Transverse colon (tissue), 4 donors: ENCODE results near the gene KMT2D. TPM values are rescaled to one million over a fixed set of nuclear protein-coding genes. Genes with fewer than 3 reads are reported as not detected.

ENCODE experiments used
- DNase-seq: peaks from one replicate; pipeline ENCODE4 v3.0.0-alpha.2; 2019
- H3K27ac ChIP-seq, 4 donors: fragments of 200-600 bp; sonication (generic); 2 replicates each; pipeline ENCODE4 v1.5.1; 2016 to 2018; ENCODE audit warnings: inconsistent platforms in 4 of 4
- H3K27me3 ChIP-seq: fragments of 200-600 bp; sonication (generic); 2 replicates; pipeline ENCODE4 v1.5.1; 2017; ENCODE audit warnings: inconsistent platforms
- H3K36me3 ChIP-seq, 4 donors: fragments of 200-600 bp; sonication (generic); 2 replicates each; pipeline ENCODE4 v1.5.1; 2017 to 2019; ENCODE audit warnings: inconsistent platforms in 4 of 4
- H3K4me1 ChIP-seq, 4 donors: fragments of 200-600 bp; sonication (generic); 2 replicates each; pipeline ENCODE4 v1.5.1; 2017 to 2020; ENCODE audit warnings: inconsistent platforms in 4 of 4
- H3K4me3 ChIP-seq, 4 donors: fragments of 200-600 bp; sonication (generic); 1 replicate in 1 of 4; 2 replicates in 3 of 4; pipeline versions ENCODE4 v1.5.1 to v1.6.1; 2017 to 2019; ENCODE audit warnings: inconsistent platforms in 4 of 4
- H3K9me3 ChIP-seq, 2 donors: fragments of 200-600 bp; sonication (generic); 2 replicates each; pipeline ENCODE4 v1.5.1; 2017 to 2019; ENCODE audit warnings: inconsistent platforms in 2 of 2
- EP300 ChIP-seq: sonication (generic); formaldehyde crosslinking; IDR thresholded peaks from one replicate; pipeline ENCODE4 v1.6.1; 2017; ENCODE audit warnings: antibody characterized with exemption, low read depth
- POLR2A ChIP-seq: fragments of 450-650 bp; IDR thresholded peaks from one replicate; pipeline ENCODE4 v1.6.1; 2016; ENCODE audit warnings: antibody characterized with exemption, mild to moderate bottlenecking, moderate library complexity
- POLR2AphosphoS5 ChIP-seq, 3 donors: sonication (generic); formaldehyde crosslinking; IDR thresholded peaks; one replicate each; pipeline ENCODE4 v1.6.1; 2016; ENCODE audit warnings: antibody characterized with exemption in 3 of 3
- WGBS, 2 donors: methylation state at CpG; one replicate each; pipeline ENCODE4 v1.1.5; 2018; ENCODE audit warnings: low coverage in 1 of 2; 5-methylcytosine and 5-hydroxymethylcytosine counted together
- in situ Hi-C, 4 donors: fragments of 200-750 bp; cut with MboI; loops; one replicate each; pipeline versions ENCODE4 v1.15.0 to v1.15.1; 2017; ENCODE audit warnings: low sequenced_read_pairs in 3 of 4, low pct_ligation_motif_present in 1 of 4, low pct_unique_long_range_greater_than_20kb in 1 of 4
- intact Hi-C: fragments of 100-400 bp; cut with DNase I; formaldehyde crosslinking; loops from one replicate; pipeline ENCODE4 v1.15.1; 2023; ENCODE audit warnings: low total_unique reads
- total RNA-seq, 4 donors: library from RNA; depleted of rRNA; stranded (reverse); fragments of >200 nt; gene quantifications; one replicate each; pipeline ENCODE4 v1.1.0, GENCODE V29; 2016
- TF ChIP-seq, protein P1 (sequence below), 5 experiments: fragments of 200-600 bp in 3 of 5; fragments of 450-650 bp in 2 of 5; sonication (generic) in 3 of 5; IDR thresholded peaks; 1 replicate in 2 of 5; 2 replicates in 3 of 5; pipeline ENCODE4 v1.5.1; 2016 to 2017; ENCODE audit warnings: antibody characterized with exemption in 5 of 5, inconsistent platforms in 3 of 5, mild to moderate bottlenecking in 2 of 5, moderate library complexity in 1 of 5

The KMT2D gene
- total RNA-seq, 4 donors from 2014 or later, result 50.0 to 351 (median 78.0) TPM

DNA sequence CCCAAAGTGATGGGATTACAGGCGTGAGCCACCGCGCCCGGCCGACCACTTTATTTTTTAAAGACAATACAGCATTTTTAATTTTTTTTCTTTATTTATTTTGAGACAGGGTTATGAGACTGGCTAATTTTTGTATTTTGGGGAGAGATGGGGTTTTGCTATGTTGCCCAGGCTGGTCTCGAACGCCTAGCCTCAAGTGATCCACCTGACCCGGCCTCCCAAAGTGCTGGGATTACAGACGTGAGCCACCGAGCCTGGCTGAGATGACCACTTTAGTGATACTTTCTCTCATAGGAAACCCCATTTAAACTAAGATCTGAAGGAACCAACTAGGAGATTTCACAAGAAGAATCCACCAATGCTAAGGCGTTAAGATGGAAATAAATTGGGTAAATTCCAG lies 10.4 kb upstream of the KMT2D start:
- 89 to 96% methylated on average over 11 of the region's 11 CpGs for WGBS, 2 donors
- in situ Hi-C loops (no loop called here), intact Hi-C loops (no loop called here)
- no peak for DNase-seq
- Histone ChIP-seq H3K27ac (no peak overlapping the region), H3K9me3 (no peaks in the 10 kb centered on the region), H3K27me3 (no peaks in the 10 kb centered on the region), H3K36me3 (no peaks in the 10 kb centered on the region), H3K4me3 (no peak overlapping the region), H3K4me1 (peaks cover 4 to 13% (median 12%) of the 10 kb centered on the region in 4 donors)
- TF ChIP-seq EP300, result no peak
- TF ChIP-seq, protein P1, sequence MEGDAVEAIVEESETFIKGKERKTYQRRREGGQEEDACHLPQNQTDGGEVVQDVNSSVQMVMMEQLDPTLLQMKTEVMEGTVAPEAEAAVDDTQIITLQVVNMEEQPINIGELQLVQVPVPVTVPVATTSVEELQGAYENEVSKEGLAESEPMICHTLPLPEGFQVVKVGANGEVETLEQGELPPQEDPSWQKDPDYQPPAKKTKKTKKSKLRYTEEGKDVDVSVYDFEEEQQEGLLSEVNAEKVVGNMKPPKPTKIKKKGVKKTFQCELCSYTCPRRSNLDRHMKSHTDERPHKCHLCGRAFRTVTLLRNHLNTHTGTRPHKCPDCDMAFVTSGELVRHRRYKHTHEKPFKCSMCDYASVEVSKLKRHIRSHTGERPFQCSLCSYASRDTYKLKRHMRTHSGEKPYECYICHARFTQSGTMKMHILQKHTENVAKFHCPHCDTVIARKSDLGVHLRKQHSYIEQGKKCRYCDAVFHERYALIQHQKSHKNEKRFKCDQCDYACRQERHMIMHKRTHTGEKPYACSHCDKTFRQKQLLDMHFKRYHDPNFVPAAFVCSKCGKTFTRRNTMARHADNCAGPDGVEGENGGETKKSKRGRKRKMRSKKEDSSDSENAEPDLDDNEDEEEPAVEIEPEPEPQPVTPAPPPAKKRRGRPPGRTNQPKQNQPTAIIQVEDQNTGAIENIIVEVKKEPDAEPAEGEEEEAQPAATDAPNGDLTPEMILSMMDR (IDR thresholded peaks at IDR 0.05), result no peak
- no peak for TF ChIP-seq POLR2AphosphoS5 (IDR thresholded peaks at IDR 0.05)
- no peak for TF ChIP-seq POLR2A

GRCh38 chr12:49069507-49070346 lies 9.1 kb upstream of the KMT2D start, which contains the start of gene RHEBL1:
RHEBL1 (minus strand) TSS chr12:49069979; CDS start chr12:49069785, 194 bp downstream.
- Histone ChIP-seq H3K9me3 (no peaks in the 10 kb centered on the region), H3K27ac (peak within 1 kb of the TSS; percentile 77 to 88 (median 84)), H3K4me3 (peak within 1 kb of the TSS; percentile 63 to 84 (median 66)), H3K4me1 (peaks cover 4 to 13% (median 12%) of the 10 kb centered on the region in 4 donors), H3K36me3 (no peaks in the 10 kb centered on the region), H3K27me3 (no peaks in the 10 kb centered on the region)
- intact Hi-C loops, result loop anchor here (10.0 kb wide), 1 partner anchor 55 kb away; no protein-coding TSS in a partner anchor
- in situ Hi-C loops, result loop anchor here in 3 of 4 donors (5.0 to 10.0 kb wide), 3 partner anchors 53 to 165 kb away; no protein-coding TSS in a partner anchor
- peak; percentile 99 for DNase-seq
- TF ChIP-seq POLR2A, result peak; percentile 40
- TF ChIP-seq EP300, result no peak
- TF ChIP-seq, protein P1 (IDR thresholded peaks at IDR 0.05), result peak in 1 of 5 experiments; percentile 15
- peak in 2 of 3 donors; percentile 54 to 68 for TF ChIP-seq POLR2AphosphoS5 (IDR thresholded peaks at IDR 0.05)
- WGBS, 2 donors, result 0% methylated on average over 3 to 59 of the region's 60 CpGs

DNA sequence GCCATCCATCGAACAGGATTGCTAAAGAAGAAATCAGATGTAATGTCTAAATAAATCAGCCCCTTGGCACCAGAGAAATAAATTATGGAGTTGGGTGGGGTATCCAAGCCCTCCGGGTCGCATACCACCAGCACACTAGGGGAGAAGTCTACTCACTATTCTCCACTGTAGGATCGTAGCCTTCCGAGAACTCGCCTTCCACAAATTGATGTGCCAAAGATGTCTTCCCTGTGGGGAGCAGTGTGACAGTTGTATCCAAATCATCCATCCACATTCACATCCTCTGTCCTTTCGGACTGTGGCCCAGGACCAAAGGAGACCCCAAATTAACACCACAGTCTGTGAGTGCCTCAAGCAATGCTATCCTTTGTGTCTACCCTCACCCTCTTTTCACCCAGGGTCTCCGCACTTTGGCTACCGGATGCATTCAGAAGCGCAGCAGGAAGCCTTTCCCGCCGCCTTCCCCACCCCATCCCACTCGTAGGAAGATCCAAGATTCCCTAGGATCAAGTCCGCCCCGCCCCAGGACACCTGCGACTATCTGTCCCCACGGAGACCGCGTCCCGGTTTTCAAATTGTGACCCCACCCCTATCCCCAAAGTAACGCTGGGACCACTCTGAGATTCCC lies 8.4 kb upstream of the KMT2D start:
- WGBS, 2 donors, result 18 to 66% methylated on average over 3 to 21 of the region's 21 CpGs
- Histone ChIP-seq H3K4me3 (peak overlapping the region; percentile 63 to 84 (median 66)), H3K27me3 (no peaks in the 10 kb centered on the region), H3K27ac (peak overlapping the region; percentile 77 to 88 (median 84)), H3K9me3 (no peaks in the 10 kb centered on the region), H3K4me1 (peaks cover 4 to 13% (median 12%) of the 10 kb centered on the region in 4 donors), H3K36me3 (no peaks in the 10 kb centered on the region)
- DNase-seq, result no peak
- in situ Hi-C loops, result loop anchor here in 3 of 4 donors (5.0 to 10.0 kb wide), 3 partner anchors 53 to 166 kb away; no protein-coding TSS in a partner anchor
- intact Hi-C loops, result loop anchor here (10.0 kb wide), 1 partner anchor 56 kb away; no protein-coding TSS in a partner anchor
- TF ChIP-seq POLR2A, result no peak
- TF ChIP-seq, protein P1 (IDR thresholded peaks at IDR 0.05), result no peak
- TF ChIP-seq POLR2AphosphoS5 (IDR thresholded peaks at IDR 0.05), result no peak
- TF ChIP-seq EP300, result no peak

- WGBS, 2 donors, result 87 to 88% methylated on average over 3 to 4 of the region's 4 CpGs
- in situ Hi-C loops (loop anchor here in 3 of 4 donors (5.0 to 10.0 kb wide), 3 partner anchors 56 to 169 kb away; no protein-coding TSS in a partner anchor), intact Hi-C loops (loop anchor here (10.0 kb wide), 1 partner anchor 59 kb away; no protein-coding TSS in a partner anchor)
- peaks cover 4 to 18% (median 14%) of the 10 kb centered on the region in 4 donors for H3K4me1 ChIP-seq
- no peaks in the 10 kb centered on the region for H3K9me3 ChIP-seq
- no peak overlapping the region for H3K27ac ChIP-seq
- TF ChIP-seq, protein P1 (IDR thresholded peaks at IDR 0.05), result no peak
- TF ChIP-seq EP300, result no peak
- no peak for TF ChIP-seq POLR2A
- no peak for TF ChIP-seq POLR2AphosphoS5 (IDR thresholded peaks at IDR 0.05)
- H3K36me3 ChIP-seq, result no peaks in the 10 kb centered on the region
- H3K27me3 ChIP-seq, result no peaks in the 10 kb centered on the region
- no peak for DNase-seq
- H3K4me3 ChIP-seq, result no peak overlapping the region
Measured at GRCh38 chr12:49066120-49066519, 5.5 kb upstream of the KMT2D start.
